GM10847 (cell line): Measurements from ENCODE around the gene CAMK2A.

ENCODE experiments used
- POLR2A ChIP-seq: IDR thresholded peaks from 2 replicates; pipeline ENCODE4 v1.6.1; 2011; ENCODE audit not compliant: insufficient read length; ENCODE audit errors: extremely low read depth

CAMK2A gene

GRCh38 chr5:150297236-150297890 is 7.8 kb upstream of the CAMK2A start:
- no peak for TF ChIP-seq POLR2A

GRCh38 chr5:150296496-150296895 is 6.9 kb upstream of the CAMK2A start:
- TF ChIP-seq POLR2A: no peak

- no peak for TF ChIP-seq POLR2A
Measured at GRCh38 chr5:150295741-150296486, 6.3 kb upstream of the CAMK2A start.

GRCh38 chr5:150295172-150295634 is 5.6 kb upstream of the CAMK2A start:
- no peak for TF ChIP-seq POLR2A

- no peak for TF ChIP-seq POLR2A
Measured at GRCh38 chr5:150294551-150295071, 5.0 kb upstream of the CAMK2A start.

- no peak for TF ChIP-seq POLR2A
Measured at GRCh38 chr5:150293091-150293941, 3.7 kb upstream of the CAMK2A start.

- TF ChIP-seq POLR2A: no peak
Measured at GRCh38 chr5:150291388-150292385, 2.1 kb upstream of the CAMK2A start.

- TF ChIP-seq POLR2A: no peak
Measured at GRCh38 chr5:150288791-150289190, 782 bp downstream of the CAMK2A start.

- no peak for TF ChIP-seq POLR2A
Measured at GRCh38 chr5:150288361-150288760, 1.2 kb downstream of the CAMK2A start.

GRCh38 chr5:150286820-150287219 is 2.8 kb downstream of the CAMK2A start:
- TF ChIP-seq POLR2A: no peak

GRCh38 chr5:150285114-150285513 is 4.5 kb downstream of the CAMK2A start:
- no peak for TF ChIP-seq POLR2A

GRCh38 chr5:150284311-150284710 is 5.3 kb downstream of the CAMK2A start:
- TF ChIP-seq POLR2A: no peak

- TF ChIP-seq POLR2A: no peak
Measured at GRCh38 chr5:150283904-150284303, 5.7 kb downstream of the CAMK2A start.

GRCh38 chr5:150281987-150282386 is 7.6 kb downstream of the CAMK2A start:
- TF ChIP-seq POLR2A: no peak
